Caco-2 (cell line): Measurements from ENCODE around the gene IGSF21. TPM values are rescaled to one million over a fixed set of nuclear protein-coding genes. Genes with fewer than 3 reads are reported as not detected.

Experiments
- BruUV-seq: library from RNA; stranded (reverse); fragments of 400-500 nt; replicated peaks from 2 replicates; lab custom pipeline; 2021; lab: Mats Ljungman, UMichigan
- CTCF ChIA-PET: fragments of 300-600 bp; sonication (Branson Sonifier 250); formaldehyde crosslinking; loops from one replicate; lab custom pipeline; 2022; ENCODE audit warnings: antibody characterized with exemption; lab: Charles Lee
- POLR2A ChIA-PET: fragments of 300-600 bp; sonication (Branson Sonifier 250); formaldehyde crosslinking; loops from one replicate; lab custom pipeline; 2022; ENCODE audit warnings: antibody characterized with exemption; lab: Charles Lee
- DNase-seq, 2 experiments: peaks; one replicate each; pipeline versions ENCODE4 v3.0.0 to v3.0.0-alpha.2; 2020 to 2022
- H3K27me3 ChIP-seq: replicated peaks from 2 replicates; pipeline ENCODE4 v1.6.0; 2011; ENCODE audit warnings: low read length; ENCODE audit not compliant: control insufficient read depth, insufficient read depth
- H3K36me3 ChIP-seq: 2 replicates; pipeline ENCODE4 v1.5.1; 2011; ENCODE audit warnings: low read length; ENCODE audit not compliant: control insufficient read depth, insufficient read depth
- H3K4me1 ChIP-seq: fragments of 250-450 bp; sonication (Bioruptor Pico); 2 replicates; pipeline ENCODE4 v1.5.1; 2020; ENCODE audit warnings: mild to moderate bottlenecking
- H3K4me3 ChIP-seq: 2 replicates; pipeline ENCODE4 v1.5.1; 2011; ENCODE audit warnings: low read depth, mild to moderate bottlenecking, control low read depth, low read length
- H3K9me3 ChIP-seq: fragments of 250-450 bp; sonication (Bioruptor Pico); 2 replicates; pipeline ENCODE4 v1.5.1; 2020; ENCODE audit warnings: mild to moderate bottlenecking, moderate library complexity
- H3K27ac Mint-ChIP-seq: one replicate; pipeline ENCODE4 v1.8.0; 2022; ENCODE audit warnings: mixed read lengths; ENCODE audit not compliant: unreplicated experiment
- H3K27me3 Mint-ChIP-seq: one replicate; pipeline ENCODE4 v1.8.0; 2022; ENCODE audit warnings: mixed read lengths; ENCODE audit not compliant: insufficient read depth, unreplicated experiment
- H3K36me3 Mint-ChIP-seq: one replicate; pipeline ENCODE4 v1.8.0; 2022; ENCODE audit warnings: mild to moderate bottlenecking, mixed read lengths; ENCODE audit not compliant: insufficient read depth, unreplicated experiment
- H3K4me1 Mint-ChIP-seq: one replicate; pipeline ENCODE4 v1.8.0; 2022; ENCODE audit warnings: low read depth, mixed read lengths; ENCODE audit not compliant: unreplicated experiment
- H3K4me3 Mint-ChIP-seq: one replicate; pipeline ENCODE4 v1.8.0; 2022; ENCODE audit warnings: mild to moderate bottlenecking, moderate library complexity, mixed read lengths; ENCODE audit not compliant: unreplicated experiment
- H3K9me3 Mint-ChIP-seq: one replicate; pipeline ENCODE4 v1.8.0; 2022; ENCODE audit warnings: mixed read lengths; ENCODE audit not compliant: unreplicated experiment
- CTCF ChIP-seq, 2 experiments: fragments of 200-600 bp in 1 of 2; IDR thresholded peaks; 1 replicate in 1 of 2; 2 replicates in 1 of 2; pipeline versions ENCODE4 v1.5.1 to v1.8.0; 2011 to 2022; ENCODE audit warnings: antibody characterized with exemption in 1 of 2, control low read depth in 1 of 2, inconsistent platforms in 1 of 2, low read depth in 1 of 2, low read length in 1 of 2, mild to moderate bottlenecking in 1 of 2, moderate library complexity in 1 of 2; ENCODE audit not compliant: insufficient read depth in 1 of 2, severe bottlenecking in 1 of 2, unreplicated experiment in 1 of 2
- intact Hi-C: fragments of 100-400 bp; cut with micrococcal nuclease; formaldehyde crosslinking; loops from one replicate; pipeline ENCODE4 v1.10.0; 2022; ENCODE audit not compliant: unreplicated experiment
- total RNA-seq: library from RNA; stranded (reverse); gene quantifications from 2 replicates; pipeline ENCODE4 v1.2.3, GENCODE V29; 2022

Gene IGSF21
- total RNA-seq, 1 experiment from 2014 or later, result not detected

- no TSS peak for BruUV-seq
- Mint-ChIP-seq H3K27ac (no peak overlapping the region), H3K27me3 (peaks cover 19% of the 10 kb centered on the region), H3K36me3 (no peaks in the 10 kb centered on the region), H3K4me3 (no peak overlapping the region), H3K4me1 (no peaks in the 10 kb centered on the region), H3K9me3 (no peaks in the 10 kb centered on the region)
- Histone ChIP-seq H3K4me1 (no peaks in the 10 kb centered on the region), H3K27me3 (no peaks in the 10 kb centered on the region; the same call in 1 of the 2 replicates), H3K9me3 (no peaks in the 10 kb centered on the region), H3K36me3 (no peaks in the 10 kb centered on the region), H3K4me3 (no peak overlapping the region)
- intact Hi-C loops, result no loop called here
- ChIA-PET POLR2A (no interaction called here), CTCF (no interaction called here)
- DNase-seq, result no peak
- TF ChIP-seq CTCF (IDR thresholded peaks at IDR 0.05; ENCODE audit: insufficient read depth in 1 of 2, low read depth in 1 of 2, low read length in 1 of 2, severe bottlenecking in 1 of 2, unreplicated experiment in 1 of 2), result no peak
Observed at GRCh38 chr1:18328803-18329202, 221.2 kb downstream of the IGSF21 start.

- H3K9me3 Mint-ChIP-seq, result no peaks in the 10 kb centered on the region
- ChIA-PET CTCF (no interaction called here), POLR2A (no interaction called here)
- no TSS peak for BruUV-seq
- no peak for TF ChIP-seq CTCF (IDR thresholded peaks at IDR 0.05; ENCODE audit: insufficient read depth in 1 of 2, low read depth in 1 of 2, low read length in 1 of 2, severe bottlenecking in 1 of 2, unreplicated experiment in 1 of 2)
- no peak overlapping the region for H3K4me3 Mint-ChIP-seq
- Histone ChIP-seq H3K9me3 (no peaks in the 10 kb centered on the region), H3K27me3 (no peaks in the 10 kb centered on the region; the same call in 1 of the 2 replicates), H3K4me1 (no peaks in the 10 kb centered on the region), H3K4me3 (no peak overlapping the region), H3K36me3 (no peaks in the 10 kb centered on the region)
- peaks cover 19% of the 10 kb centered on the region for H3K27me3 Mint-ChIP-seq
- intact Hi-C loops, result no loop called here
- no peak for DNase-seq
- H3K27ac Mint-ChIP-seq, result no peak overlapping the region
- H3K36me3 Mint-ChIP-seq, result no peaks in the 10 kb centered on the region
- H3K4me1 Mint-ChIP-seq, result no peaks in the 10 kb centered on the region
Observed at GRCh38 chr1:18329469-18330253, 222.1 kb downstream of the IGSF21 start.

GRCh38 chr1:18332576-18332975 is 225.0 kb downstream of the IGSF21 start:
- BruUV-seq, result no TSS peak

More at GRCh38 chr1:18332576-18332975, 225.0 kb downstream of the IGSF21 start:
- intact Hi-C loops, result no loop called here
- H3K4me3 Mint-ChIP-seq, result no peak overlapping the region
- ChIA-PET CTCF (no interaction called here), POLR2A (no interaction called here)
- Histone ChIP-seq H3K4me3 (no peak overlapping the region), H3K9me3 (no peaks in the 10 kb centered on the region), H3K4me1 (no peaks in the 10 kb centered on the region), H3K36me3 (no peaks in the 10 kb centered on the region), H3K27me3 (no peaks in the 10 kb centered on the region; the same call in 1 of the 2 replicates)
- TF ChIP-seq CTCF (IDR thresholded peaks at IDR 0.05; ENCODE audit: insufficient read depth in 1 of 2, low read depth in 1 of 2, low read length in 1 of 2, severe bottlenecking in 1 of 2, unreplicated experiment in 1 of 2), result no peak
- no peak overlapping the region for H3K27ac Mint-ChIP-seq
- H3K9me3 Mint-ChIP-seq, result no peaks in the 10 kb centered on the region
- peaks cover 16% of the 10 kb centered on the region for H3K27me3 Mint-ChIP-seq
- H3K4me1 Mint-ChIP-seq, result no peaks in the 10 kb centered on the region
- no peak for DNase-seq
- no peaks in the 10 kb centered on the region for H3K36me3 Mint-ChIP-seq
